ENCODE data around the gene KRTAP3-1.

DNA sequence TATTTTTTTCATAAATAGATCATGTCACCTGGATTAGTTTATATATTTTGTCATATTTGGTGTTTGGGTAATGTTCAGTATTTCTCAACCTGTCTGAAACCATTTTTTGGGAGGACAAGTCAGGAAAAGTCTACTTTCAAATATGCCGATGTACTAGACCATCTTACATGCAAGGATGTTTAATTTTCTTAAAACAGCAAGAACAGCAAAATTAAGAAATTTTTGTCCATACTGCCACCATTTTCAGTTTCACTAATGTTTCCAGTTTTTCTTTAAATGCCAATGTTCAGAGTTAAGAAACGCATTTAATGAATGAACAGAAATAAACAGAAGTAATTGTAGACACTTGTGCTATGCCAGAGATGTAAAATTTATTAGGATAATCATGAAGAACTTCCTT lies 15.8 kb downstream of the KRTAP3-1 start:
- no peak for TF ChIP-seq POLR2A (IDR thresholded peaks at IDR 0.05)
- TF ChIP-seq, protein P1, sequence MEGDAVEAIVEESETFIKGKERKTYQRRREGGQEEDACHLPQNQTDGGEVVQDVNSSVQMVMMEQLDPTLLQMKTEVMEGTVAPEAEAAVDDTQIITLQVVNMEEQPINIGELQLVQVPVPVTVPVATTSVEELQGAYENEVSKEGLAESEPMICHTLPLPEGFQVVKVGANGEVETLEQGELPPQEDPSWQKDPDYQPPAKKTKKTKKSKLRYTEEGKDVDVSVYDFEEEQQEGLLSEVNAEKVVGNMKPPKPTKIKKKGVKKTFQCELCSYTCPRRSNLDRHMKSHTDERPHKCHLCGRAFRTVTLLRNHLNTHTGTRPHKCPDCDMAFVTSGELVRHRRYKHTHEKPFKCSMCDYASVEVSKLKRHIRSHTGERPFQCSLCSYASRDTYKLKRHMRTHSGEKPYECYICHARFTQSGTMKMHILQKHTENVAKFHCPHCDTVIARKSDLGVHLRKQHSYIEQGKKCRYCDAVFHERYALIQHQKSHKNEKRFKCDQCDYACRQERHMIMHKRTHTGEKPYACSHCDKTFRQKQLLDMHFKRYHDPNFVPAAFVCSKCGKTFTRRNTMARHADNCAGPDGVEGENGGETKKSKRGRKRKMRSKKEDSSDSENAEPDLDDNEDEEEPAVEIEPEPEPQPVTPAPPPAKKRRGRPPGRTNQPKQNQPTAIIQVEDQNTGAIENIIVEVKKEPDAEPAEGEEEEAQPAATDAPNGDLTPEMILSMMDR (IDR thresholded peaks at IDR 0.05), result no peak
